HG03521 (cell line): ENCODE data around the gene MED31.
"Not testable (repeated sequence)": the region's sequence is repeated elsewhere in the genome, so short reads cannot be mapped to it uniquely, and the experiment has no call there.

Source experiments
- ATAC-seq: cut with Tn5 transposase; IDR thresholded peaks from one replicate; pipeline ENCODE4 v1.9.1; 2021; ENCODE audit warnings: mild to moderate bottlenecking, moderate library complexity; ENCODE audit not compliant: unreplicated experiment

Gene MED31

DNA sequence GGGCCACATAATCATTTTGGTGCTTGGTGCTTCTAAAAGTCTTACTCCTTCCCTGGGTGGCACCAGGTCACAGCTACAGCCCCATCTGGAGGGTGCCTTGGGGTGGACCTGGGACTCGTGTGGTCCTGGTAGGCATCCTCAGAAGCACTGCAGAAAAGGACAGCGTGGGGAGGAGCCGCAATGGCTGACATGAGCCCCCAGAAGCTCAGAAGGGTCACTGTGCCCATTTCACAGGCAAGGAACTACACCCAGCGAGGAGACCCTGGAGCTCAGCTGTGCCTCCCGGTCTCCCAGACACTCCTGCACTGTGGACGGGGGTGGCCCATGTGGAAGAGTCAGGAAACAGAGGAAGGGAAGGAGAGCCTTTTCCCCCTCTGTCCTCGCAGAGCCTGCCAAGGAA is 26.5 kb upstream of the MED31 start:
- ATAC-seq: no peak

DNA sequence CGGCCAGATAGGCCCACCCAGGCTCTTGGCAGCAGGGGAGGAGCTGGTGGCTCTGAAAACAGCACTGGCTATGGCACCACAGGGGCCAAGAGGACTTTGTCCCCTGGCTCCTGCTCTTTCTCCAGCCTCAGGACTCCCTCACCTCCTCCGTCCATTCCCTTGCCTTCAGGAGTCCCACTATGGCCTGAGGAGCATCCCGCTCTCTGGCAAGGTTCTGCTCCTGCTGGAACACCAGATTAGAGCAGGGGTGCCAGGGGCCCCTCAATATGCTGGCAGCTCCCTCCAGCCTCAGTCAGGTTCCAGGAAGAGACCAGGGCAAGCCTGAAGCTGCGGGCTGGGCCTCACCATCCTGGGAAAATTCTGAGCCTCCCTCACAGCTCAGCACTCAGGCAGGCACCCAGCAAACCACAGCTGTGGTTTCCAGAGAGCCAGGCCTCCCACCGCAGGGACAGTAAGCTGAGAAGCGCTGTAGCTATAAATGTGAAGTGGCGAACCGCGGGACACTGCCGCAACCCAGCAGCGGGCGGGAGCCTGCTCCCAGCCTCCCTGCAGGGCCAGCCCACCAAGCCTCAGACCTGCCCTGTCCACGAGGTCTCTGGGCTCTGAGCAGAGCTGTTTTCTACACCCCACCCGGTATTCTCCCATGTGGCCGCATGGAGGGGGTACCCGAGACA is 25.9 kb upstream of the MED31 start:
- ATAC-seq: no peak

DNA sequence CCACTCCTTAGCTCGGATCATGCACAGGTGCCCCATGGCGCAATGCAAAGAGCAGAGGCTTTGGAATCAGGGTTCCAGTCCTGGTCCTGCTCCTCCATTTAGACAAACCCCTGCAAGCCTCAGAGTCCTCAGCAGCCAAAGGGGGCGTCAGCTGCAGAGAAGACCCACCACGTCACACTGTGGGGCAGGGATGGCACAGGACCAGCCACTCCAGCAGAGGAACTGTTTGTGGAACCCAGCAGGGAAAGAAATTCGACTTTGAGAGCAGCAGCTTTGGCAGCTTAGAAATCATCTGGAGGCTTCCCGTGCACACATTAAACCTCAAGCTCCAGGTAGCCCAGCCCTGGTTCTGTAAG is 25.4 kb upstream of the MED31 start:
- no peak for ATAC-seq

DNA sequence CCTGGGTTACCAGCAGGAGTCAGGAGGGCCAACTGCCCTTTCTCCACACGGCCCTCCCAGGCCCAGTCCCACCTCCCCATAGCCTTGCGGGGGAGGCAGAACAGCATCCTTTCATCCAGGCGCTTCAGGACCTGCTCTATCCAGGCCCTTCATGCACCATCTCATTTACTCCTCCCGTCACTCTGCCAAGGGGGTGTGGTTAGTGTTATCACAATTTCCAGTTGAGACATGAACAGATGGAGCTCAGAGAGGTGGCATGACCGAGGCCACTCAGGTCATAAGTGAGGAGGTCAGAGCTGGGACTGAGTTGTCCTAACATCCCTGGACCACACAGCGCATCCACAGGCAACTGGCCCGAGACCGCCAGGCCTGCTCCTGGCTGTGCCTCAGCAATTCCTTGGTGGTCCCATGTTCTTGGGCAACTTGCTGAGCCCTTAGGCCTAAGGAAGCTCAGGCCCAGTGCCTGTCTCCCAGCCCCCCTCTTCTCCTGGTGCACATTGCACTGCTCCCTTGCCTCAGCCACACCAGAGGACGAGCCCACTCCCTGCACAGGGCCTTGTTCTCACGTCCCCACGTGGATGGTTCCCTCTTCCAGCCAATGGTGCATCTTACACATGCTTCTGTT is 23.9 kb upstream of the MED31 start:
- no peak for ATAC-seq

DNA sequence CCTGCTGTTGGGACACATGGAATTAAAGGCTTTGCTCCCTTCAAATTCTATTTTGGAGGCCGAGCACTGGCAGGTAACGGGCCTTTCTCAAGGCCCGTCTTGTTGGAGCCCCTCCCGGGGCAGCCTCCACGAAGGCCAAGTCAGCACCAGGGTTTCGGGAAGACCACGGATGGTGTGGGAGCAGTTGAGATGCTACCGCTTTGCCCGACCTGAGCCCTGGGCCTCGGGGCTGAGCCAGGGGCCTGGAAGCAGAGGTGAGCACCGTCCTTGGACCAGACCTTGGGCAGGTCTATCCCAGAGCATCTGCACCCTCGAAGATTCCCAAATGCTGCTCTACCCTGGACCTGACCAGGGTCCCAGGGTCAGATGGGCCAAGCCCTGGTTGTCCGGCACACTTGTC is 23.2 kb upstream of the MED31 start:
- ATAC-seq: no peak

DNA sequence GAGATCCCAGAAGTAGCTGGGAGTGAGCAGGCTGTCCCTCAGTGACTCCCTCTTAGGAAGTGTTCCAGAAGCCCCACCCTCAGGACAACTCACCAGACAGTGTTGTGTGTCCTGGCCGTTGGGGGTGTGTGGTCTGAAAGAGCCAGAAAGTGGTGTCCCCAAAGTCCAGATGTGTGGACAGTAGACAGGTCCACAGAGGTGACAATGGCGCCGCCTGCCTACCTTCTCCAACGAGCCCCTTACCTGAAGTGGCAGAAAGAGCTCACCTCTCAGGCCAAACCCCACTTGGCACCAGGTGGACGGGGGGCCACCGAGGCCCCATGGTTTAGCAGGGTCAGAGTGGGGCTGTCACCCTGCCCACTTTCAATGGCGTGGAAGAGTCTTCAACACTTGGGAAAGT is 20.0 kb upstream of the MED31 start:
- ATAC-seq: no peak

DNA sequence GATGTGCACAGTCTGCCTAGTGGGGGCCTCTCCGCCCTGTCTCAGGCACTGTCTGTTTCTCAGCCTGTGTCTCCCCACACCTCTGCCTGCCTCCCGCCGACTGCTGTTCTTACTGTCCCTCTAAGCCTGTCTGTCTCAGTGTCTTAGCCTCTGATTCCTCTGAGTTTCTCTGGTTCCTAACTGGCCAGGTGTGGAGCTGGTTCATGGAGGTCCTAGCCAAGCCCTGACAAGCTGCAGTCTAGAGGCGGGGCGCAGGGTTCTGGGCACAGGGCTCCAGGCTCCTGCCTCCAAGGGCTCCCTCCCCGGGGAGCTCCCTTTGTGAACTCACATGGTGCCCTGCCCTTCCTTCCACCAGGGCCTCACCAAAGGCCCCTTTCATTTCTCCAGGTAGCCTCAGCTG is 19.6 kb upstream of the MED31 start:
- ATAC-seq: no peak

DNA sequence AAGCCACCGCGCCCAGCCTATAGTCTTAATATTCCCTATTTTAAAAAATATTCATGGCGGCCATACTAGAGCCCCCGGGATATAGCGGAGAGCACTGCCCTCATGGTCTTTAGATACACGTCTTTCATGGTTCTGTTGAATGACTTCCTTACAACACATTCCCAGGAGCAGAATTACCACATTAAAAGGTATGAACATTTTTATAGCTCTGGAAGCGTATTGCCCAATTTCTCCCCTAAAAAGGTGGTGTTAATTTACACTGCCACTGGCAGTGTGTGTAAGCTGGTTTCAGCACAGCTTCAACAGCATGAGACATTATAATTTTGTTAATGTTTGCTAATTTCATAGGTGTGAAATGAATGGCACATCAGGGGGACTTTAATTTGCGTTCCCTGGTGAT is 19.2 kb upstream of the MED31 start:
- no peak for ATAC-seq

DNA sequence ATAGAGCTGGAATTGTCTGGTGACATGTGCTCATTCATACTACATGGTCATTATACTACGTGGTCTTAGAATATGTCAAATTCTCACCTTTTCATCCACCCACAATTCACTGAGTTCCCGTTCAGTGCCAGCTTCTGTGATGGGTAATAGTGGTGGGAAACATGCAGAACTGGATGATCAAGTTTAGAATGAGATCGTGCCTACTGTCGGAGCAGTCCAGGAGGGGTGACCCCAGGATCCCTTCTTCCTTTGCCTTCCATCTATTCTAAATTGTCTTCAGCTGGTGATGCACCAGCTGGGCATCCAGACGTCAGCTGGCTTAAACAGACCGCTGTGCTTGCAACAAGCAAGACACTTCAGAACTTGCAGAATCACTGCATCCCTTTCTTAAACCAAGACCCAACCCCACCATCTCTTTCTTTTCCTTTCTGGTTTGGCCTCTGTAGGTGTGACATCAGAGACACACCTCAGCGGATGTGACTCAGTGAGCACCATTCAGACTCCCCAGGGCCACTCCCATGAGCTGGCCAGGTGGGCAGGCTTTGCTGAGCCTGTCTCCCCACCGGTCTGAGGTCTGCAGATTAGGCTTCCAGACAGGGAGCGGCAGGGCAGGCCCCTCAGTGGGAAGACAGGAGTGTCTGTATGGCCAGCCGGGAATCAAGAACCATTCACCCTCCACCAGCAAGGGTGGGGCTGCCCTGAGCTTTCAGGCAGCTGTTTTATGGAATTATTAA is 18.2 kb upstream of the MED31 start:
- ATAC-seq: no peak

DNA sequence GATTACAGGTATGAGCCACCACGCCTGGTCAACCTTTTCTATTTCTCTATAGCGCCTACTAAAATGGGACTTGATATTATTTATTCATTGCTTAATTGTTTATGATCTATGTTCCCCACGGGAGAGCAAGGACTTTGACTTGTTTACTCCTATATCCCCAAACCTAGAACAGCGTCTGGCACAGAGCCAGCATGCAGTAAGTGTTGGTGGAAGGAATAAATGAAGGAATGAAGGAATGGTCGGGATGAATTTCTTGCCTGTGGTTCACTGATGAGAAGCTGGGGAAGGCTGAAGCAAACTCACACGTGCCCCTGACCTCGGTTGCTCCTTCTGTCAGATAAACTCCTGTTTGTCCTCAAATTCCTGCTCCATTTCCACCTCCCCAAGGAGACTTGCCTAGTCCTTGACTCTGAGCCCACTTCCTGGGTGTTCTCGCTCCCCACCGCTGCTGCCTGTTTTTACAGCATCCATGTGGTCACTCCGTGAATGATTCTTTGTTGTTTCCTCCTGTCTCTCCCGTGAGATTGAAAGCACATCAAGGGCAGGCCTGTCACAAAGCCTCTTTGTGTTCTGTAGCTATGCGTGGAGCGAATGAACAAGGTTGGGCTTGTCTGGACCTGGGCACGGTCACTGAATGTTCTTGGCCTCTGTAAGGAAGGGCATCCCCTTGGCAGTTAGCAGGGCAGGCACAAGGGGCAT is 17.5 kb upstream of the MED31 start:
- no peak for ATAC-seq

DNA sequence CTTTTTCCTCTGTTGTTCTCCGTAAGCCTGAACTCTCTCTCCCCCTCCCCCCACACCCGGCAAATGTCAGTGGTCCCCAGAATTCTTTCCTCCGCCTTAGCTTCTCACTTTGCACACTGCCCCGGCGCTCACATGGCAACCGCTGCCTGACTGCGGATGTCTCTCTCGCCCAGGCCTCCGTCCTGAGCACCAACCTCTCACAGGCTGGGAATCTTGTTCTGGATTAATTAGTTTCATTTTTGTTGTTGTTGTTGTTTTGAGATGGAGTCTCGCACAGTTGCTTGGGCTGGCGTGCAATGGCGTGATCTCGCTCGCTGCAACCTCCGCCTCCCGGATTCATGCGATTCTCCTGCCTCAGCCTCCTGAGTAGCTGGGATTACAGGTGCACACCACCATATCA is 16.8 kb upstream of the MED31 start:
- ATAC-seq: no peak

DNA sequence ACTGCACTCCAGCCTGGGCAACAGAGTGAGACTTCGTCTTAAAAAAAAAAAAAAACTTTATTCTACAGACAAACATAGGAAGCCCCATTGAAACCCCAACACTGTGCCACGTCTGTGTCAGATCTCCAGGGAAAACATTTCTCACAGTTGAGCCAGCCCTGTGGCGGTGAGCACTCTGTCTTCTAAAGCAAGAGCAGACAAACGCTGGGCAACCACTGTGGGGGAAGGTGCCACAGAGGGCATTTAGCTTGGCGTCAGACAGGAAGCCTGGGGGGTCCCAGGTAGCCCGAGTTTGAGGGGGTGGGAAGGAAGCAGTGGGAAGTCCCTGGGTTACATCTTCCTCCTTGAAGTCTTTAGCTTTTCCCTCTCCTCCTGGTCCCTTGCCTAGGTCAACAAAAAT is 16.1 kb upstream of the MED31 start:
- ATAC-seq: no peak

DNA sequence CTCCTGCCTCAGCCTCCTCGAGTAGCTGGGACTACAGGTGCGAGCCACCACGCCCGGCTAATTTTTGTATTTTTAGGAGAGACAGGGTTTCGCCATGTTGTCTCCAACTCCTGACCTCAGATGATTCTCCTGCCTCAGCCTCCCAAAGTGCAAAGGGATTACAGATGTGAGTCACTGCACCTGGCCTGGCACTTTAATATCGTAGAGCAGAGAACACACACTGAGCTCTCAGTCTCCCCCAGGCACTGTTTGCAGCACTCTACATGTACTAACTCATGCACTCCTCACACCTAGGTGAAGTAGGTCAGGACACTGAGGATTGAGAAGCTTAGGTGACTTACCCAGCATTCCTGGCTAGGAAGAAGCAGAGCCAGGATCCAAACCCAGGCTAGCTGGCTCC is 15.2 kb upstream of the MED31 start:
- no peak for ATAC-seq

DNA sequence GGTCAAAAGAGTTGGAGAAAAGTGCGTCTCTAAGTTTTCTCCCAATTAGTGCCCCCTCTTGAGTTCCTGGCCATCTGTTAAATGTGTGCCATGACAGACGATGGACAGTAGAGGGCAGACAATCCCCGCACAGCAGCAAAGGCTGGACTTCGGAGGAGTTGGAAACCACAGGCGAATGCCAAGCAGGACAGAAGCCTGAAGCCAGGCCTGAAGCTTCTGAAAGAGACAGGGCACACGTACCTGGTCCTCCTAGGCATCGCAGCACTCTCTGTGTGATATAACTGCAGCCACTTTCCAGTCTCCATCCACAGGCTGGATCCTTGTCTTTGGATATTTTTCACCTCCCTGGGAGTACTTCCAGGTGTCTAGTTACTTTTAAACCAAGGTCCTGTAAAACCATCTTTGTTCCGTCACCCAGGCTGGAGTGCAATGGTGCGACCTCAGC is 14.7 kb upstream of the MED31 start:
- no peak for ATAC-seq

DNA sequence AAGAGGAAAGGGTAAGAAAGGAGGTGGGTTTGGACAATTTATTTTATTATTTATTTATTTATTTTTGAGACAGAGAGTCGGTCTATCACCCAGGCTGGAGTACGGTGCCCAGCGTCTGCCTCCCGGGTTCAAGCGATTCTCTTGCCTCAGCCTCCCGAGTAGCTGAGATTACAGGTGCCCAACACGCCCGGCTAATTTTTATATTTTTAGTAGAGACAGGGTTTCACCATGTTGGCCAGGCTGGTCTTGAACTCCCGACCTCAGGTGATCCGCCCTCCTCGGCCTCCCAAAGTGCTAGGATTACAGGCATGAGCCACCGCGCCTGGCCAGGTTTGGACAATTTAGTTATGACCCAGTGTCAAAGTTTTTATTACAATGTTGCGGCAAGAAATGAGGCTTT is 11.8 kb upstream of the MED31 start:
- not testable (repeated sequence) for ATAC-seq

DNA sequence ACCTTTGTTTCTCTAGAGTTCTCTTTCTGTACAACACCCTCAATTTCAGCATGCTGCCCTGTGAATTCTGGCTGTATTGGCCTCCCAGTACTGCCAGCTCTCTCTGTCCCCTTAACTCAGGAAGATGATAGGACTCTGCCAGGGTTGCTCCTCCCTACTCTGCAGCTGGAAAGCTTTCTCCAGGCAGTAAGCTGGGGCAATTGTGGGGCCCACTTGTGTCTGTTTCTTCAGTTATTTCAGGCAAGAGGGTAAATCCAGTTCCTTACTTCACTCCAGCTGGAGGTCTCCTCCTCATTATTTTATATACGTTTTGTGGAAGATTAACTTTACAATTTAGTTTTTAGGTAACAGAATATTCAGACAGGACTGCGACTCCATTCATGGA is 10.1 kb upstream of the MED31 start:
- ATAC-seq: no peak

DNA sequence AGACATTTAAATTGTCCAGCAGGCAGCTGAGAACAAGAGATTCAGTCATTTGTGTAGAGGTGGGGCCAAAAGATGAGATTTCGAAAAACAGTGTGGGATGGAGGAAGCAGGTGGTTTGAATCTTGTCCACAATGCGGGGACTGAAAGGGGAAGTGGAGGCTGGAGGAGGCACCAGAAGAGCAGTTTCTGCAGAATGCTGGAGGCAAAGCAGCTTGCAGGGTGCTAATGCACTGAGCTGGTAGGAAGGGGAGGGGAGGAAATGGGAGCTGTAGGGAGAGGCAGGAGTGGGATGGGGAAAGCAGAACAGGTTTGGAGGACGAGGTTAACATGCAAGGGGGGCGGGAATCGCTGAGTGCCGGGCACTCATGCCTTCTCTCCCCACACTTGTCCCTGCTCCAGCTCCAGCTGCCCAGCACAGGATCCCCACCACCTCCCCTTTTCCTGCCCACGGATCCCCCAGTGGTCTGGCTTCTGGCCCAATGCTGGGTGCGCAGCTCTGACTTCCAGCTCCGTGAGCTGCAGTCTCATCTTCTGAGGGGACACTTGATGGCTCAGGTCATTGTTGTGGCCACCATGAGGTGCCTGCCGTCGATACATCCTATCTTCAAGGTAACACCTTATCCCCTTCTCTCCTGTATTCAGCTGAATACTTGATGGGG is 9.5 kb upstream of the MED31 start:
- ATAC-seq: peak; percentile 61

DNA sequence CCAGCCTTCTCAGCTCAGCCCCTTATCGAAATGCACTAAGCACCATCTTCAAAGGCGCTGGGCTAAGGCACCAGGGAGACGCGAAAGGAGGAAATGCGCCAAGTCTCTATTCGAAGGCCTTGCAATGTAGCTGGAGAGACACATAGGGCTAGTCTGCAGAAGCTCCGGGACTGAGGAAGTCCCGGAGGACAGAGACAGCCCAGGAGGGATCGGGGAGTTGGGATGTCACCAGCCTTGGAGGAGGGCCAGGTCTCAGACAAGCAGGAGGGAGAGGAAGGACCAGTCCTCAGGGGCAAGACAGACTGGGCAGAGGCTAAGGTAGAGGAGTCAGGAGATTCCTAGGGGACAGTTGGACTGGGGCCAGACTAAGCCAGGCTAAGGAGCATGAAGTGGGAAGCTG is 8.7 kb upstream of the MED31 start:
- ATAC-seq: no peak

DNA sequence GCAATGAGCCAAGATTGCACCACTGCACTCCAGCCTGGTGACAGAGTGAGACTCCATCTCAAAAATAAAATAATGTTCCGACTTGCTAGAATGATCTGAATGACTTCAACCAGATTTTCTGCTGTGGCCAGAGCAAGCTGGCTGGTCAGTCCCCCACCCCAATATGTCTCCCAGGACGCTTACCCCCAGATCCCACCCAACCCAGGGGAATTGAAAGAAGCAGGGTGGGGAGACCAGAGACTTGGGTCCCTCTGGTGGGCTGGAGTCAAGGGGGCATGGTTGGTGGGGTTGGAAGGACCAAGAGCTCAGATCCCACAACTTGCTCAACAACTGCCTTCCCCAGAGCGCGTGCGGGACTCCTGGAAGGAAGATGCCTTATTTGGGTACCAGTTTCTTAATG is 7.0 kb upstream of the MED31 start:
- ATAC-seq: not testable (repeated sequence)

DNA sequence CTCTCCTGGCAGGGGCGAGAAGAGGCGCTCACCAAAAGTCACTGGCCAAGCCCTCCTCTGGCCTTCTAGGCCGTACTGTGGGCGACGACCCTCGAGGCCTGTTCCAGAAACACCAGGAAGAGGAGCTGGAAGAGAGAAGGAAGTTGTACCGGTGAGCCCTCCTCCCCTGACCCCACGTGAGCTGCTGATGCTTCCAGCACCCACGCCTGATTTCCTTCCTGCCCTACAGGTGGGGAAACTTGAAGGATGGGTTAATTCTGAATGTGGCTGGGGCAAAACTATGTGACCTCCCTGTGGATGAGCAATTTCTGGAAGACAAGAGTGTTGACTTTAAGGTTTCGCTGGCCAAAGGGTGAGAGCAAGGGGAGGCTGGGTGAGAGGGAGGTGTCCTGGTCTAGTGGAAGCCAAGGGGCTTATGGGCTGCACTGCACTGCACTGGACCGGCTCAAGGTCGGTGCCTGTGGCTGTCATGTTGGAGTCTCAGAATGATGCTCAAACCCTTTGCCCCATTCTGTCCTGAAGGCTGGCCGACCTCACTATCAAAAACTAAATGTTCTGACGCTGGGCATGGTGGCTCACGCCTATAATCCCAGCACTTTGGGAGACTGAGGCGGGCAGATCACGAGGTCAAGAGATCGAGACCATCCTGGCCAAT is 6.4 kb upstream of the MED31 start:
- ATAC-seq: no peak
